Trophoblast cell (in vitro differentiated cells and primary cell): ENCODE data around the gene FAM83F.
"Not testable (repeated sequence)": the region's sequence is repeated elsewhere in the genome, so short reads cannot be mapped to it uniquely, and the experiment has no call there.

Experiments used
- DNase-seq, 2 donors: peaks; one replicate each; pipeline ENCODE4 v3.0.0-alpha.2; 2016
- H2AFZ ChIP-seq: 2 replicates; pipeline ENCODE4 v1.6.1; 2013; ENCODE audit warnings: low read length, moderate library complexity, mild to moderate bottlenecking; ENCODE audit not compliant: insufficient read depth, poor library complexity
- H2AK5ac ChIP-seq: 2 replicates; pipeline ENCODE4 v1.6.1; 2013; ENCODE audit warnings: mild to moderate bottlenecking, low read length
- H2BK120ac ChIP-seq: 2 replicates; pipeline ENCODE4 v1.6.1; 2013; ENCODE audit warnings: low read length, mild to moderate bottlenecking, moderate library complexity; ENCODE audit not compliant: insufficient read depth, poor library complexity
- H2BK12ac ChIP-seq: 2 replicates; pipeline ENCODE4 v1.6.1; 2013; ENCODE audit warnings: mild to moderate bottlenecking, low read length, moderate library complexity
- H2BK5ac ChIP-seq: 2 replicates; pipeline ENCODE4 v1.6.1; 2013; ENCODE audit warnings: low read length, low read depth, moderate library complexity, mild to moderate bottlenecking; ENCODE audit not compliant: poor library complexity
- H3K14ac ChIP-seq: 2 replicates; pipeline ENCODE4 v1.6.1; 2013; ENCODE audit warnings: mild to moderate bottlenecking, low read length
- H3K18ac ChIP-seq: 2 replicates; pipeline ENCODE4 v1.6.1; 2013; ENCODE audit warnings: mild to moderate bottlenecking, low read length
- H3K23ac ChIP-seq: 2 replicates; pipeline ENCODE4 v1.6.1; 2013; ENCODE audit warnings: low read length
- H3K27ac ChIP-seq: 2 replicates; pipeline ENCODE4 v1.5.1; 2013; ENCODE audit warnings: low read depth, mild to moderate bottlenecking, inconsistent platforms, low read length, moderate library complexity
- H3K27me3 ChIP-seq: 2 replicates; pipeline ENCODE4 v1.6.1; 2013; ENCODE audit warnings: inconsistent platforms, mild to moderate bottlenecking, low read length, moderate library complexity; ENCODE audit not compliant: insufficient read depth
- H3K36me3 ChIP-seq, 2 experiments: 1 replicate in 1 of 2; 2 replicates in 1 of 2; pipeline ENCODE4 v1.6.1; 2013; ENCODE audit warnings: low read length in 2 of 2, mild to moderate bottlenecking in 2 of 2, moderate library complexity in 1 of 2; ENCODE audit not compliant: insufficient read depth in 2 of 2, control insufficient read depth in 1 of 2
- H3K4ac ChIP-seq: 2 replicates; pipeline ENCODE4 v1.6.1; 2013; ENCODE audit warnings: low read depth, mild to moderate bottlenecking, low read length, moderate library complexity
- H3K4me1 ChIP-seq, 2 experiments: 1 replicate in 1 of 2; 2 replicates in 1 of 2; pipeline ENCODE4 v1.6.1; 2013; ENCODE audit warnings: low read length in 2 of 2, mild to moderate bottlenecking in 2 of 2, moderate library complexity in 1 of 2; ENCODE audit not compliant: insufficient read depth in 2 of 2, control insufficient read depth in 1 of 2
- H3K4me2 ChIP-seq: 2 replicates; pipeline ENCODE4 v1.6.1; 2013; ENCODE audit warnings: inconsistent platforms, mild to moderate bottlenecking, low read length, moderate library complexity
- H3K4me3 ChIP-seq: 2 replicates; pipeline ENCODE4 v1.5.1; 2013; ENCODE audit warnings: mild to moderate bottlenecking, low read depth, low read length, inconsistent platforms
- H3K79me1 ChIP-seq: one replicate; pipeline ENCODE4 v1.6.1; 2013; ENCODE audit warnings: low read length
- H3K79me2 ChIP-seq: 2 replicates; pipeline ENCODE4 v1.6.1; 2013; ENCODE audit warnings: low read length, mild to moderate bottlenecking; ENCODE audit not compliant: control insufficient read depth, insufficient read depth, poor library complexity
- H3K9ac ChIP-seq: 2 replicates; pipeline ENCODE4 v1.6.1; 2013; ENCODE audit warnings: mild to moderate bottlenecking, low read length
- H3K9me3 ChIP-seq: 2 replicates; pipeline ENCODE4 v1.6.1; 2013; ENCODE audit warnings: low read depth, mild to moderate bottlenecking, control low read depth, inconsistent platforms, low read length; ENCODE audit not compliant: insufficient read depth
- H4K12ac ChIP-seq: 2 replicates; pipeline ENCODE4 v1.6.1; 2013; ENCODE audit warnings: low read depth, mild to moderate bottlenecking, low read length, moderate library complexity
- H4K8ac ChIP-seq: 2 replicates; pipeline ENCODE4 v1.6.1; 2013; ENCODE audit warnings: low read depth, mild to moderate bottlenecking, low read length, moderate library complexity
- H4K91ac ChIP-seq: one replicate; pipeline ENCODE4 v1.6.1; 2013; ENCODE audit warnings: low read depth, mild to moderate bottlenecking, low read length, moderate library complexity
- WGBS: extraction: QIAGEN DNeasy Blood & Tissue Kit; methylation state at CpG from one replicate; pipeline ENCODE4 v1.1.7; 2013; ENCODE audit warnings: missing lambda C conversion rate; ENCODE audit not compliant: insufficient read length, insufficient coverage; ENCODE audit errors: extremely low coverage; 5-methylcytosine and 5-hydroxymethylcytosine counted together

Gene FAM83F

GRCh38 chr22:40022536-40023240, 27.9 kb downstream of the FAM83F start:
- Histone ChIP-seq H4K91ac (no peak overlapping the region), H3K27me3 (no peaks in the 10 kb centered on the region), H3K14ac (no peak overlapping the region), H2AFZ (no peak overlapping the region), H3K4me3 (no peak overlapping the region), H3K4me1 (no peaks in the 10 kb centered on the region), H3K9ac (no peak overlapping the region), H3K9me3 (no peaks in the 10 kb centered on the region), H2AK5ac (no peak overlapping the region), H3K4ac (no peak overlapping the region), H3K4me2 (no peak overlapping the region), H4K12ac (no peak overlapping the region), H2BK120ac (no peak overlapping the region), H2BK5ac (no peak overlapping the region), H2BK12ac (no peak overlapping the region), H3K36me3 (no peaks in the 10 kb centered on the region), H3K79me1 (no peaks in the 10 kb centered on the region), H3K27ac (no peak overlapping the region), H4K8ac (no peak overlapping the region), H3K79me2 (no peaks in the 10 kb centered on the region), H3K23ac (no peak overlapping the region), H3K18ac (no peak overlapping the region)
- no CpG with 5 or more reads among the region's 11 CpGs for WGBS
- DNase-seq, result no peak

- Histone ChIP-seq H3K4me3 (no peak overlapping the region), H2BK12ac (no peak overlapping the region), H3K79me1 (no peaks in the 10 kb centered on the region), H3K18ac (no peak overlapping the region), H3K9me3 (no peaks in the 10 kb centered on the region), H4K12ac (no peak overlapping the region), H4K91ac (no peak overlapping the region), H3K9ac (no peak overlapping the region), H2AFZ (no peak overlapping the region), H3K27me3 (no peaks in the 10 kb centered on the region), H3K4me1 (no peaks in the 10 kb centered on the region), H3K79me2 (no peaks in the 10 kb centered on the region), H3K4ac (no peak overlapping the region), H4K8ac (no peak overlapping the region), H2AK5ac (no peak overlapping the region), H3K14ac (no peak overlapping the region), H3K4me2 (no peak overlapping the region), H3K36me3 (no peaks in the 10 kb centered on the region), H3K27ac (no peak overlapping the region), H3K23ac (no peak overlapping the region), H2BK5ac (no peak overlapping the region), H2BK120ac (no peak overlapping the region)
- no peak for DNase-seq
- no CpG with 5 or more reads among the region's 16 CpGs for WGBS
These were observed 28.6 kb downstream of the FAM83F start for GRCh38 chr22:40023341-40023841.

DNA sequence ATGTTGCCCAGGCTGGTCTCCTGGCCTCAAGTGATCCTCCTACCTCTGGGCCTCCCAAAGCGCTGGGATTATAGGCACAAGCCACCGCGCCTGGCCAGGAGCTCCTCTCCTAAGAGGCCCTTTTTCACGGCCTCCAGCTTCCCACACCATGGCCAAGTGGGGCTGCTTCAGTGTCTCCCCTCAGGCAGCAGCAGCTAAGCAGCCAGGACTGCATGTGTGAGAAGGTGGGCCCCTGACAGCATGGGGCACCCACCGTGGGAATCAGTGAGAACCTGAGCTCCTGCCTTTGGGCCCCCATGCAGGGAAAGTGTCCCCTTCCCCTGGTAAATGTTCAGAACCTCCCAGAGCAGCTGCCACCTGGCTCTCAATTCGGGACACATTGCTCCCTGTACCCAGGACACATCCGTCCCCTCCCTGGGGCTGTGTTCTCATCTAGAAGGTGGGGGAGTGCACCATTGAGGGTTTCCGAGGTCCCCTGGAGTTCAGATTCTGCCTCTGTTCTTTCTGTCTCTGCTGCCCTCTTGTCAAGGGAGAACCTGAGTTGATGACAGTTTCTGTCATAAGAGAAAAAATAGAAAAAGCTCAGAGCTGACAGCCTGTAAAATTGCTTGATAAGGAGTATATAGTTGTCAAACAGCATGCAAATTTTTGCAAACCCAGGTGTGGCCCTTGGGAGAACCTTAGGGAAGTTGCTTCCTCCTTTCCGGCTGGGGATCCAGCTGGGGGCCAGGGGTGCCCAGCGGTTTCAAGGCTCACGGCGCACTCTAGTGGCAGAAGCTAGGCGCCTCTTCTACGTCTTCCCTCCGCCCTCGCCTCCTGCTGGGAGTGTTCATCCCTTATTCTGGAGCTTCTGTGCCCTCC, 29.7 kb downstream of the FAM83F start:
- no CpG with 5 or more reads among the region's 16 CpGs for WGBS
- no peaks in the 10 kb centered on the region for H3K79me2 ChIP-seq

DNA sequence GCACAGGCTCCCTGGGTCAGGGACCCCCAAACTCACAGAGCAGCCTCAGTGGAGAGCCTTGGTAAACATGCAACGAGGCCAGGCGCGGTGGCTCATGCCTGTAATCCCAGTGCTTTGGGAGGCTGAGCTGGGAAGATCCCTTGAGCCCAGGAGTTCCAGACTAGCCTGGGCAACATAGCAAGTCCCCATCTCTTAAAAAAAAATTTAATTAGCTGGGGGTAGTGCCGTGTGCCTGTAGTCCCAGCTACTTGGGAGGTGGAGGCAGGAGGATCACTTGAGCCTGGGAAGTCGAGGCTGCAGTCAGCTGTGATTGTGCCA, 30.3 kb downstream of the FAM83F start:
- H4K91ac ChIP-seq, H3K4me3 ChIP-seq, H3K4ac ChIP-seq, H3K9ac ChIP-seq, H3K4me1 ChIP-seq, H2AK5ac ChIP-seq, H3K18ac ChIP-seq, H3K27ac ChIP-seq, H2BK12ac ChIP-seq, H3K27me3 ChIP-seq, H3K9me3 ChIP-seq, H3K4me2 ChIP-seq, DNase-seq, H3K14ac ChIP-seq, H3K36me3 ChIP-seq, H4K8ac ChIP-seq, H3K23ac ChIP-seq, H4K12ac ChIP-seq, H2AFZ ChIP-seq, H3K79me2 ChIP-seq, H2BK5ac ChIP-seq, H3K79me1 ChIP-seq, H2BK120ac ChIP-seq: not testable (repeated sequence)
- WGBS, result no CpG with 5 or more reads among the region's 5 CpGs

More for the DNA sequence above, 29.7 kb downstream of the FAM83F start:
- Histone ChIP-seq H2BK120ac (no peak overlapping the region), H2BK5ac (no peak overlapping the region), H3K9ac (no peak overlapping the region), H4K12ac (no peak overlapping the region), H3K9me3 (peaks cover under 1% of the 10 kb centered on the region), H3K4me1 (no peaks in the 10 kb centered on the region), H3K18ac (no peak overlapping the region), H3K4me2 (no peak overlapping the region), H4K8ac (no peak overlapping the region), H2AK5ac (no peak overlapping the region), H3K27me3 (no peaks in the 10 kb centered on the region), H3K27ac (no peak overlapping the region), H3K36me3 (no peaks in the 10 kb centered on the region), H2BK12ac (no peak overlapping the region), H4K91ac (no peak overlapping the region), H3K14ac (no peak overlapping the region), H3K4ac (no peak overlapping the region), H2AFZ (no peak overlapping the region), H3K79me1 (no peaks in the 10 kb centered on the region), H3K23ac (no peak overlapping the region), H3K4me3 (no peak overlapping the region)
- DNase-seq, result peak; percentile 17 to 61
